Right atrium auricular region (tissue), 2 donors: ENCODE measurements around the gene ACAP3. TPM values are rescaled to one million over a fixed set of nuclear protein-coding genes. Genes with fewer than 3 reads are reported as not detected.

Source experiments
- DNase-seq: peaks from one replicate; pipeline ENCODE4 v3.0.0-alpha.2; 2019; ENCODE audit warnings: low spot score
- H3K27ac ChIP-seq, 2 donors: fragments of 200-600 bp; sonication (generic); 1 replicate in 1 of 2; 2 replicates in 1 of 2; pipeline ENCODE4 v1.5.1; 2016 to 2019
- H3K27me3 ChIP-seq, 2 donors: fragments of 200-600 bp; sonication (generic); one replicate each; pipeline versions ENCODE4 v1.5.1 to v1.6.0; 2017 to 2019
- H3K36me3 ChIP-seq: fragments of 200-600 bp; sonication (generic); one replicate; pipeline ENCODE4 v1.5.1; 2016
- H3K4me1 ChIP-seq, 2 donors: fragments of 200-600 bp; sonication (generic); one replicate each; pipeline versions ENCODE4 v1.5.1 to v1.6.0; 2017 to 2019
- H3K4me3 ChIP-seq, 2 donors: fragments of 200-600 bp; sonication (generic); 1 replicate in 1 of 2; 2 replicates in 1 of 2; pipeline ENCODE4 v1.5.1; 2017 to 2019; ENCODE audit warnings: mild to moderate bottlenecking in 1 of 2, moderate library complexity in 1 of 2
- H3K9me3 ChIP-seq, 2 donors: fragments of 200-600 bp; sonication (generic); one replicate each; pipeline ENCODE4 v1.5.1; 2019
- total RNA-seq, 2 donors: library from RNA; depleted of rRNA; stranded (reverse); fragments of >200 nt; gene quantifications; one replicate each; pipeline ENCODE4 v1.1.0, GENCODE V29; 2016
- TF ChIP-seq, protein P1 (sequence below), 2 donors: fragments of 200-600 bp; sonication (generic); IDR thresholded peaks; one replicate each; pipeline ENCODE4 v1.5.1; 2019; ENCODE audit warnings: antibody characterized with exemption in 2 of 2

The ACAP3 gene, protein sequence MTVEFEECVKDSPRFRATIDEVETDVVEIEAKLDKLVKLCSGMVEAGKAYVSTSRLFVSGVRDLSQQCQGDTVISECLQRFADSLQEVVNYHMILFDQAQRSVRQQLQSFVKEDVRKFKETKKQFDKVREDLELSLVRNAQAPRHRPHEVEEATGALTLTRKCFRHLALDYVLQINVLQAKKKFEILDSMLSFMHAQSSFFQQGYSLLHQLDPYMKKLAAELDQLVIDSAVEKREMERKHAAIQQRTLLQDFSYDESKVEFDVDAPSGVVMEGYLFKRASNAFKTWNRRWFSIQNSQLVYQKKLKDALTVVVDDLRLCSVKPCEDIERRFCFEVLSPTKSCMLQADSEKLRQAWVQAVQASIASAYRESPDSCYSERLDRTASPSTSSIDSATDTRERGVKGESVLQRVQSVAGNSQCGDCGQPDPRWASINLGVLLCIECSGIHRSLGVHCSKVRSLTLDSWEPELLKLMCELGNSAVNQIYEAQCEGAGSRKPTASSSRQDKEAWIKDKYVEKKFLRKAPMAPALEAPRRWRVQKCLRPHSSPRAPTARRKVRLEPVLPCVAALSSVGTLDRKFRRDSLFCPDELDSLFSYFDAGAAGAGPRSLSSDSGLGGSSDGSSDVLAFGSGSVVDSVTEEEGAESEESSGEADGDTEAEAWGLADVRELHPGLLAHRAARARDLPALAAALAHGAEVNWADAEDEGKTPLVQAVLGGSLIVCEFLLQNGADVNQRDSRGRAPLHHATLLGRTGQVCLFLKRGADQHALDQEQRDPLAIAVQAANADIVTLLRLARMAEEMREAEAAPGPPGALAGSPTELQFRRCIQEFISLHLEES
- 10 to 100 TPM; 19.5 to 20.4 TPM for total RNA-seq

DNA sequence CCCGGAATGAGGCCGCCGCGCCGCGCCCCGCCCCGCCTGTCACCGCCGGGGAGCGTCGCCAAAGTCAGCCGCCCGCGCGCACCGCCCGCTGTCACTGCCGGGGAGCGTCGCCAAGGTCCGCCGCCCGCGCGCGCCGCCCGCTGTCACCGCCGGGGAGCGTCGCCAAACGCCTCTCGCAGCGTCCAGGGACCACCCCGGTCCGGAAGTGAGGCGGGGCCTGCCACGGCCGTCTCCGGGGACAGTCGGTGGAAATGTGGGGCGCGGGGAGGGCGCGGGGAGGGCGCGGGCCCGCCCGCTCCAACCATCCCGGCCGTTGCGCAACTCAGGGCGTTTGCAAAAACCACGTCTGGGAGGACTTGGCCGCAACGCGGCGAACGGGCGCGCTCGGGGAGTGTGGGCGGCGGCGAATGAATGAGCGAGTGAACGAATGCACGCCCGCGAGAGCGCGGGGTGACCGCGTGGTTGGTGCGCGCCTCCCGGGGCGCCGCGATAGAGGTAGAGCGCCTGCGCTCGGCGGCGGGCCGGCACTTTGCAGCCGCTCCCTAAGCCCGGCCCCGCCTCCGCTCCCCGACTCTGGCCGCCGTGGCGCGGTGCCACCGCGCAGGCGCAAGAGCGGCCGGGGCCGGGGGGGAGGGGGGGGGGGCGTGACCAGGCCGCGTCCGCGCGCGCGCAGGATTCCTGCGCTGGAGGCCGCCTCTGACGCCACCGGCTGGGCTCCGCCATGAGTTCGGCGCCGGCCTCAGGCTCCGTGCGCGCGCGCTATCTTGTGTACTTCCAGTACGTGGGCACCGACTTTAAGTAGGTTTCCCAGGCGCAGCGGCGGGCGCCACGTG is at the start of gene ACAP3, which contains the start of gene PUSL1:
TSS of gene ACAP3 (minus strand) at position 8 of the 833 bp plus-strand sequence. CDS start 115 bp downstream, outside the sequence.
TSS of gene PUSL1 (plus strand) at position 675 of the 833 bp plus-strand sequence. CDS start at position 722, 47 bp downstream.
- peak; percentile 95 for DNase-seq
- no peaks in the 10 kb centered on the region for H3K27me3 ChIP-seq
- H3K27ac ChIP-seq = peak within 1 kb of the TSS; percentile 95
- peaks cover 0 to 51% of the 10 kb centered on the region in 2 donors for H3K4me1 ChIP-seq
- H3K4me3 ChIP-seq = peak within 1 kb of the TSS; percentile 67 to 90
- TF ChIP-seq, protein P1, sequence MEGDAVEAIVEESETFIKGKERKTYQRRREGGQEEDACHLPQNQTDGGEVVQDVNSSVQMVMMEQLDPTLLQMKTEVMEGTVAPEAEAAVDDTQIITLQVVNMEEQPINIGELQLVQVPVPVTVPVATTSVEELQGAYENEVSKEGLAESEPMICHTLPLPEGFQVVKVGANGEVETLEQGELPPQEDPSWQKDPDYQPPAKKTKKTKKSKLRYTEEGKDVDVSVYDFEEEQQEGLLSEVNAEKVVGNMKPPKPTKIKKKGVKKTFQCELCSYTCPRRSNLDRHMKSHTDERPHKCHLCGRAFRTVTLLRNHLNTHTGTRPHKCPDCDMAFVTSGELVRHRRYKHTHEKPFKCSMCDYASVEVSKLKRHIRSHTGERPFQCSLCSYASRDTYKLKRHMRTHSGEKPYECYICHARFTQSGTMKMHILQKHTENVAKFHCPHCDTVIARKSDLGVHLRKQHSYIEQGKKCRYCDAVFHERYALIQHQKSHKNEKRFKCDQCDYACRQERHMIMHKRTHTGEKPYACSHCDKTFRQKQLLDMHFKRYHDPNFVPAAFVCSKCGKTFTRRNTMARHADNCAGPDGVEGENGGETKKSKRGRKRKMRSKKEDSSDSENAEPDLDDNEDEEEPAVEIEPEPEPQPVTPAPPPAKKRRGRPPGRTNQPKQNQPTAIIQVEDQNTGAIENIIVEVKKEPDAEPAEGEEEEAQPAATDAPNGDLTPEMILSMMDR (IDR thresholded peaks at IDR 0.05) = peak in 1 of 2 donors; percentile 22
- H3K9me3 ChIP-seq = no peaks in the 10 kb centered on the region
- peaks cover 20% of the 10 kb centered on the region for H3K36me3 ChIP-seq

DNA sequence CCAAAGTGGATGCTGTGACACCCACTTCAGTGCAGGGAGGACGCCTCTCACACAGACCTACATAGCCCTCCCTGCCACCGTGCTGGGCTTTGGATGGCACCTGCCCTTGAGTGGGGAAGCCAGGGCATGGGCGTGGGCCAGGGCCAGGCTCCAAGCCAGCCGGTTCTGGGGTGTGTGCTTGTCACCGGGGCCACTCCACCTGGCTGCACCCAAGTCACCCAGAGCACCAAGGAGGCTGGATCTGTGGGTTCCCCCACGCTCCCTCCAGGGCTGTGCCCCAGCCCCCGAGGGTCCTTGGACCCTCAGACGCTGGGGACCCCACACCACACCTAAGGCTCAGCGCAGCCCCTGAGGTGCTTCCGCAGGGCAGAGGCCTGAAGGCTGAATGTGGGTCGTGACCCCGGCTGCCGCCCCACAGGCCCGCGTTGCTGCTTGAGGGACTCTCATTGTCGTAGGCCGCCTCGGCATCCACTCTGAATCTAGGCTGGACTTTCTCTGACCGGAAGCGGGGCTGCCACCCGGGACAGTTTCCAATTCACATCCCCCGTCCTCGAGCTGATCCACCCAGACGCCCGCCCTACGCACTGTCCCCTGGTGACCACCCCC is 49.2 kb upstream of the ACAP3 start:
- H3K4me1 ChIP-seq = peaks cover 0 to 88% of the 10 kb centered on the region in 2 donors
- no peak for DNase-seq
- H3K9me3 ChIP-seq = no peaks in the 10 kb centered on the region
- peaks cover 6 to 19% of the 10 kb centered on the region in 2 donors for H3K27me3 ChIP-seq
- H3K4me3 ChIP-seq = peak overlapping the region; percentile 42 to 55
- TF ChIP-seq, protein P1 (IDR thresholded peaks at IDR 0.05) = no peak
- H3K36me3 ChIP-seq = peaks cover 8% of the 10 kb centered on the region
- peak overlapping the region; percentile 77 to 88 for H3K27ac ChIP-seq

GRCh38 chr1:1356166-1356795 is 48.6 kb upstream of the ACAP3 start:
- H3K27me3 ChIP-seq = peaks cover 6 to 19% of the 10 kb centered on the region in 2 donors

GRCh38 chr1:1355416-1355815 is 47.7 kb upstream of the ACAP3 start:
- Histone ChIP-seq H3K27me3 (peaks cover 6 to 19% of the 10 kb centered on the region in 2 donors), H3K9me3 (no peaks in the 10 kb centered on the region), H3K4me1 (peaks cover 0 to 81% of the 10 kb centered on the region in 2 donors), H3K36me3 (peaks cover 8% of the 10 kb centered on the region), H3K27ac (peak overlapping the region in 1 of 2 donors; percentile 43), H3K4me3 (peak overlapping the region; percentile 11 to 55)
- no peak for DNase-seq
- TF ChIP-seq, protein P1 (IDR thresholded peaks at IDR 0.05) = no peak

More at GRCh38 chr1:1356166-1356795, 48.6 kb upstream of the ACAP3 start:
- DNase-seq = no peak
- peak overlapping the region; percentile 42 to 55 for H3K4me3 ChIP-seq
- peaks cover 0 to 88% of the 10 kb centered on the region in 2 donors for H3K4me1 ChIP-seq
- peaks cover 8% of the 10 kb centered on the region for H3K36me3 ChIP-seq
- TF ChIP-seq, protein P1 (IDR thresholded peaks at IDR 0.05) = no peak
- H3K27ac ChIP-seq = peak overlapping the region; percentile 77 to 88
- H3K9me3 ChIP-seq = no peaks in the 10 kb centered on the region
